RWPE2 (cell line): ENCODE measurements around the gene FBXL14.
A peak's percentile ranks its signal among the peaks of the same experiment; 100 is the strongest.

Experiments
- ATAC-seq: fragments of 200-7000 bp; cut with Tn5 transposase; 3 replicates; pipeline ENCODE4 v1.9.1; 2021; ENCODE audit warnings: low read depth
- DNase-seq: peaks from one replicate; pipeline ENCODE4 v3.0.0-alpha.2; 2020; ENCODE audit warnings: low spot score
- H3K27ac ChIP-seq: fragments of 450-650 bp; 2 replicates; pipeline ENCODE4 v1.5.1; 2017; ENCODE audit warnings: mild to moderate bottlenecking; ENCODE audit not compliant: poor library complexity, severe bottlenecking
- H3K27me3 ChIP-seq: fragments of 250-450 bp; sonication (Bioruptor Pico); 2 replicates; pipeline ENCODE4 v1.5.1; 2021; ENCODE audit warnings: mild to moderate bottlenecking, moderate library complexity; ENCODE audit not compliant: insufficient read depth, poor library complexity, severe bottlenecking
- H3K36me3 ChIP-seq: fragments of 250-450 bp; sonication (Bioruptor Pico); 2 replicates; pipeline ENCODE4 v1.5.1; 2020; ENCODE audit warnings: low read depth, mild to moderate bottlenecking, moderate library complexity
- H3K4me1 ChIP-seq: fragments of 250-450 bp; sonication (Bioruptor Pico); 2 replicates; pipeline ENCODE4 v1.5.1; 2021; ENCODE audit warnings: mild to moderate bottlenecking, moderate library complexity; ENCODE audit not compliant: insufficient read depth, poor library complexity, severe bottlenecking
- H3K4me3 ChIP-seq: fragments of 250-450 bp; sonication (Bioruptor Pico); 2 replicates; pipeline ENCODE4 v1.5.1; 2021; ENCODE audit warnings: mild to moderate bottlenecking, moderate library complexity; ENCODE audit not compliant: severe bottlenecking
- H3K9me3 ChIP-seq: fragments of 250-450 bp; sonication (Bioruptor Pico); 2 replicates; pipeline ENCODE4 v1.5.1; 2021; ENCODE audit warnings: mild to moderate bottlenecking, moderate library complexity; ENCODE audit not compliant: severe bottlenecking
- CTCF ChIP-seq: fragments of 450-650 bp; IDR thresholded peaks from one replicate; pipeline ENCODE4 v1.5.1; 2017; ENCODE audit warnings: mild to moderate bottlenecking, moderate library complexity; ENCODE audit not compliant: poor library complexity, severe bottlenecking

The FBXL14 gene, protein sequence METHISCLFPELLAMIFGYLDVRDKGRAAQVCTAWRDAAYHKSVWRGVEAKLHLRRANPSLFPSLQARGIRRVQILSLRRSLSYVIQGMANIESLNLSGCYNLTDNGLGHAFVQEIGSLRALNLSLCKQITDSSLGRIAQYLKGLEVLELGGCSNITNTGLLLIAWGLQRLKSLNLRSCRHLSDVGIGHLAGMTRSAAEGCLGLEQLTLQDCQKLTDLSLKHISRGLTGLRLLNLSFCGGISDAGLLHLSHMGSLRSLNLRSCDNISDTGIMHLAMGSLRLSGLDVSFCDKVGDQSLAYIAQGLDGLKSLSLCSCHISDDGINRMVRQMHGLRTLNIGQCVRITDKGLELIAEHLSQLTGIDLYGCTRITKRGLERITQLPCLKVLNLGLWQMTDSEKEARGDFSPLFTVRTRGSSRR

GRCh38 chr12:1594261-1595025 is at the start of gene FBXL14:
Gene FBXL14, minus strand, starts transcription at chr12:1594581. Its CDS starts 515 bp downstream, at chr12:1594066.
- DNase-seq = peak; percentile 91
- no peak for TF ChIP-seq CTCF
- H3K27me3 ChIP-seq = no peaks in the 10 kb centered on the region
- peaks cover 7% of the 10 kb centered on the region; the same call in 1 of the 2 replicates for H3K36me3 ChIP-seq
- ATAC-seq = peak; percentile 40
- H3K4me1 ChIP-seq = peaks cover 23% of the 10 kb centered on the region
- H3K9me3 ChIP-seq = no peaks in the 10 kb centered on the region
- peak within 1 kb of the TSS; percentile 83 for H3K27ac ChIP-seq
- H3K4me3 ChIP-seq = peak within 1 kb of the TSS; percentile 100

GRCh38 chr12:1643905-1644533 is 49.6 kb upstream of the FBXL14 start:
- Histone ChIP-seq H3K4me3 (no peak overlapping the region), H3K4me1 (no peaks in the 10 kb centered on the region), H3K27me3 (no peaks in the 10 kb centered on the region), H3K36me3 (no peaks in the 10 kb centered on the region), H3K9me3 (no peaks in the 10 kb centered on the region), H3K27ac (no peak overlapping the region)
- ATAC-seq (no peak; the same call in 2 of the 3 replicates), DNase-seq (no peak)
- TF ChIP-seq CTCF = no peak

GRCh38 chr12:1643043-1643442 is 48.7 kb upstream of the FBXL14 start:
- Histone ChIP-seq H3K36me3 (no peaks in the 10 kb centered on the region), H3K4me1 (no peaks in the 10 kb centered on the region), H3K27me3 (no peaks in the 10 kb centered on the region), H3K9me3 (no peaks in the 10 kb centered on the region), H3K4me3 (no peak overlapping the region), H3K27ac (no peak overlapping the region)
- ATAC-seq = no peak
- TF ChIP-seq CTCF = no peak
- no peak for DNase-seq

- no peak for TF ChIP-seq CTCF
- Histone ChIP-seq H3K4me3 (no peak overlapping the region), H3K36me3 (no peaks in the 10 kb centered on the region), H3K27me3 (no peaks in the 10 kb centered on the region), H3K27ac (no peak overlapping the region), H3K9me3 (no peaks in the 10 kb centered on the region), H3K4me1 (no peaks in the 10 kb centered on the region)
- no peak for DNase-seq
- no peak for ATAC-seq
Observed at GRCh38 chr12:1642513-1642912, 48.1 kb upstream of the FBXL14 start.
